Endothelial cell of umbilical vein (primary cell): ENCODE measurements around the gene USP2. TPM values are rescaled to one million over a fixed set of nuclear protein-coding genes. Genes with fewer than 3 reads are reported as not detected.

Experiments
- BruUV-seq: library from RNA; stranded (reverse); fragments of 400-500 nt; replicated peaks from 2 replicates; lab custom pipeline; 2021; lab: Mats Ljungman, UMichigan
- CTCF ChIA-PET: fragments of 300-600, 350-600 bp; sonication (Branson Sonifier 250); formaldehyde crosslinking; loops from one replicate; lab custom pipeline; 2021; ENCODE audit warnings: antibody characterized with exemption, inconsistent platforms; lab: Charles Lee
- POLR2A ChIA-PET: fragments of 300-600, 350-600 bp; sonication (Branson Sonifier 250); formaldehyde crosslinking; loops from one replicate; lab custom pipeline; 2021; ENCODE audit warnings: antibody characterized with exemption, inconsistent platforms; lab: Charles Lee
- DNase-seq: peaks from one replicate; pipeline ENCODE4 v3.0.0-alpha.2; 2011; ENCODE audit warnings: low read depth, low spot score
- FAIRE-seq: peaks from 2 replicates; lab custom pipeline; 2011; peaks lifted over from hg19 to GRCh38; lab: Jason Lieb, UNC
- H2AFZ ChIP-seq: 2 replicates; pipeline ENCODE4 v1.6.0; 2012; ENCODE audit warnings: low read depth, low read length, control low read depth, inconsistent platforms
- H3K27ac ChIP-seq: 2 replicates; pipeline ENCODE4 v1.5.1; 2011; ENCODE audit warnings: low read depth, mild to moderate bottlenecking, control low read depth, low read length, moderate library complexity; ENCODE audit not compliant: insufficient read depth
- H3K27me3 ChIP-seq, 2 experiments: 2 replicates each; pipeline versions ENCODE4 v1.6.0 to v1.6.1; 2011; ENCODE audit warnings: low read length in 2 of 2, mixed read lengths in 1 of 2; ENCODE audit not compliant: control insufficient read depth in 2 of 2, insufficient read depth in 2 of 2
- H3K36me3 ChIP-seq, 2 experiments: 2 replicates in 1 of 2; 3 replicates in 1 of 2; pipeline ENCODE4 v1.5.1; 2011; ENCODE audit warnings: low read length in 2 of 2, mild to moderate bottlenecking in 1 of 2, moderate library complexity in 1 of 2; ENCODE audit not compliant: control insufficient read depth in 2 of 2, insufficient read depth in 2 of 2; ENCODE audit errors: extremely low read depth in 1 of 2
- H3K4me1 ChIP-seq: 3 replicates; pipeline ENCODE4 v1.5.1; 2011; ENCODE audit warnings: mild to moderate bottlenecking, low read length; ENCODE audit not compliant: control insufficient read depth, insufficient read depth; ENCODE audit errors: extremely low read depth
- H3K4me2 ChIP-seq: 2 replicates; pipeline ENCODE4 v1.6.1; 2011; ENCODE audit warnings: low read length, control low read depth, mixed read lengths; ENCODE audit not compliant: insufficient read depth
- H3K4me3 ChIP-seq, 3 experiments: fragments of 200-600 bp in 1 of 3; sonication (generic), shearing (Covaris generic) in 1 of 3; replicated peaks in 1 of 3; 2 replicates each; pipeline ENCODE4 v1.5.1; 2011 to 2016; ENCODE audit warnings: control low read depth in 3 of 3, low read length in 3 of 3, mild to moderate bottlenecking in 2 of 3, inconsistent platforms in 1 of 3, low read depth in 1 of 3, moderate library complexity in 1 of 3; ENCODE audit not compliant: insufficient read depth in 1 of 3
- H3K79me2 ChIP-seq: 2 replicates; pipeline ENCODE4 v1.6.0; 2012; ENCODE audit warnings: low read length, inconsistent platforms; ENCODE audit not compliant: control insufficient read depth, insufficient read depth
- H3K9ac ChIP-seq: replicated peaks from 2 replicates; pipeline ENCODE3; 2011; ENCODE audit warnings: low read length, control low read depth; ENCODE audit not compliant: insufficient read depth; ENCODE audit errors: extremely low read depth
- H3K9me1 ChIP-seq: replicated peaks from 3 replicates; pipeline ENCODE4 v1.6.0; 2011; ENCODE audit warnings: mild to moderate bottlenecking, low read length; ENCODE audit not compliant: control insufficient read depth, insufficient read depth; ENCODE audit errors: extremely low read depth
- H3K9me3 ChIP-seq: replicated peaks from 2 replicates; pipeline ENCODE4 v1.5.1; 2012; ENCODE audit warnings: low read length, inconsistent platforms; ENCODE audit not compliant: control insufficient read depth, insufficient read depth
- H4K20me1 ChIP-seq: replicated peaks from 2 replicates; pipeline ENCODE3; 2011; ENCODE audit warnings: mild to moderate bottlenecking, low read length; ENCODE audit not compliant: control insufficient read depth, insufficient read depth; ENCODE audit errors: extremely low read depth
- EZH2 ChIP-seq: IDR thresholded peaks from 2 replicates; pipeline ENCODE4 v1.6.1; 2012; ENCODE audit warnings: borderline replicate concordance, low read depth, mild to moderate bottlenecking, moderate library complexity, low read length, inconsistent platforms; ENCODE audit not compliant: severe bottlenecking
- FOS ChIP-seq: IDR thresholded peaks from 2 replicates; pipeline ENCODE4 v1.6.1; 2011; ENCODE audit warnings: mild to moderate bottlenecking, low read length, moderate library complexity, borderline replicate concordance; ENCODE audit not compliant: insufficient read depth
- GATA2 ChIP-seq: IDR thresholded peaks from 2 replicates; pipeline ENCODE4 v1.7.0; 2011; ENCODE audit warnings: low read depth, mild to moderate bottlenecking, moderate library complexity, mixed read lengths, low read length; ENCODE audit not compliant: insufficient read length, insufficient read depth
- JUN ChIP-seq: IDR thresholded peaks from 2 replicates; pipeline ENCODE4 v1.6.1; 2011; ENCODE audit warnings: borderline replicate concordance, low read depth; ENCODE audit not compliant: insufficient read length, insufficient read depth
- MYC ChIP-seq: IDR thresholded peaks from one replicate; pipeline ENCODE4 v1.6.1; 2011; ENCODE audit warnings: mild to moderate bottlenecking, low read depth, low read length
- POLR2A ChIP-seq: IDR thresholded peaks from 2 replicates; pipeline ENCODE4 v1.6.1; 2012; ENCODE audit warnings: low read depth, mild to moderate bottlenecking, control low read depth, low read length
- POLR2AphosphoS5 ChIP-seq: IDR thresholded peaks from 2 replicates; pipeline ENCODE4 v1.6.1; 2012; ENCODE audit warnings: low read depth, mild to moderate bottlenecking, control low read depth, low read length, moderate library complexity; ENCODE audit not compliant: insufficient read depth
- dilution Hi-C: fragments of 300-500 bp; cut with MboI; formaldehyde crosslinking; loops from one replicate; pipeline ENCODE4 v1.15.0; 2019; ENCODE audit warnings: low sequenced_read_pairs; ENCODE audit not compliant: extremely low pct_ligation_motif_present
- intact Hi-C: fragments of 100-400 bp; cut with micrococcal nuclease; formaldehyde crosslinking; loops from one replicate; pipeline ENCODE4 v1.10.0; 2022
- polyA plus RNA-seq, 4 experiments: library from polyadenylated mRNA; depleted of rRNA in 3 of 4; stranded (reverse) in 3 of 4; unstranded in 1 of 4; fragments of >200 nt; gene quantifications; 2 replicates each; pipeline versions ENCODE4 v1.2.1 to v1.2.3, GENCODE V29; 2011 to 2012; ENCODE audit warnings: missing spikeins in 1 of 4
- total RNA-seq: library from RNA; stranded (reverse); gene quantifications from 2 replicates; pipeline ENCODE4 v1.2.3, GENCODE V29; 2021
- TF ChIP-seq, protein P1 (sequence below): IDR thresholded peaks from 2 replicates; pipeline ENCODE4 v1.6.1; 2011; ENCODE audit not compliant: insufficient read depth, insufficient read length
- TF ChIP-seq, protein P2 (sequence below), 2 donors: IDR thresholded peaks; 1 replicate in 1 of 2; 2 replicates in 1 of 2; pipeline ENCODE4 v1.5.1; 2011; ENCODE audit warnings: low read length in 2 of 2, mild to moderate bottlenecking in 2 of 2, moderate library complexity in 2 of 2, control low read depth in 1 of 2, inconsistent platforms in 1 of 2, low read depth in 1 of 2; ENCODE audit not compliant: insufficient read depth in 1 of 2; ENCODE audit errors: extremely low read depth in 1 of 2

USP2 gene
- total and polyA plus RNA-seq, 2 donors (not counting 3 experiments of a cell fraction or from before 2014, with no cell fraction given), result 0.21 to 1.2 TPM

DNA sequence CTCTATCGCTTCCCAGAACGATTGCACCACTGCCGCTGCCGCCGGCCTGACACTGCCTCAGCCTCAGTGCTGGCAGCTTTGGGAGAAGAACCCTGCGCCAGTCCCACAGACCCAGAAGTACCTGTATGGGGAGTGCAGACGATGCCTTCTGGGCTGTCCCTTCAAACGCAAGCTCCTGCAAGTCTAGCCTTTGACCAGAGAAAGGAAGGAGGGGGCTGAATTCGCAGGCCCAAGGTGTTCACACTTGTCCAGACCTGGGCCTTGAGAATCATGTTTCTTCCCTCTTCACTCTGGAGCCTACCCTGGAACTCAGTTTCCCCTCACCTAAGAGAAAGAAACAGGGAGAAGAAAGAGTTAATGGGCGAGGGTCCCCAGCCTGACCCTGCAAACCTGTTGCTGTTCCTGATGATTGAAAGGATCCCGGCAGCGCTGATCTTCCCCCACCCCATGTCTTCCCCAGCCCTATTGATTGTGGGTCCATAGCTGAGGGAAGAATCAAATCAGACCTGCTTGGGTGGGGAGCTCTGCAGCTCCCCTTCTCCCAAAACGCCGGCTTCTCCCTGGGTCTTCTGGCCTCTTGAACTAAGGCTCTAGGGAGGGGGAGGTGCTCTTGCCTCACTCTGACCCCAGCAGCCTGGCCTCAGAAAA lies 63.8 kb downstream of the USP2 start:
- H2AFZ ChIP-seq, result no peak overlapping the region
- H4K20me1 ChIP-seq, result no peaks in the 10 kb centered on the region
- FAIRE-seq (no peak), DNase-seq (no peak)
- peak overlapping the region; percentile 6 for H3K4me2 ChIP-seq
- H3K79me2 ChIP-seq, result peaks cover 48% of the 10 kb centered on the region
- ChIA-PET CTCF (interaction anchor here (3.3 to 15.9 kb wide), 3 partner anchors 10 to 112 kb away, joined by 17 to 301 read pairs (median 136); partner anchors contain the start of genes C1QTNF5 and CBL), POLR2A (interaction anchor here (1.1 to 2.6 kb wide), 9 partner anchors 10 to 223 kb away, joined by 3 to 18 read pairs (median 9); partner anchors contain the start of genes C1QTNF5 and DPAGT1)
- H3K27me3 ChIP-seq, result no peaks in the 10 kb centered on the region
- no peaks in the 10 kb centered on the region for H3K9me1 ChIP-seq
- H3K9ac ChIP-seq, result peak overlapping the region; percentile 65
- TSS peak; percentile 15 for BruUV-seq
- intact Hi-C loops (loop anchor here (5.0 kb wide), 2 partner anchors 250 to 405 kb away; partner anchors contain the start of gene VPS11), dilution Hi-C loops (no loop called here)
- peak overlapping the region in 2 of 3 experiments; percentile 29 to 87 for H3K4me3 ChIP-seq
- H3K4me1 ChIP-seq, result peaks cover 66% of the 10 kb centered on the region
- H3K9me3 ChIP-seq, result no peaks in the 10 kb centered on the region
- TF ChIP-seq FOS (no peak), GATA2 (no peak), POLR2A (no peak), MYC (no peak), POLR2AphosphoS5 (no peak), EZH2 (no peak), JUN (no peak)
- TF ChIP-seq, protein P1, sequence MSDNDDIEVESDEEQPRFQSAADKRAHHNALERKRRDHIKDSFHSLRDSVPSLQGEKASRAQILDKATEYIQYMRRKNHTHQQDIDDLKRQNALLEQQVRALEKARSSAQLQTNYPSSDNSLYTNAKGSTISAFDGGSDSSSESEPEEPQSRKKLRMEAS, result no peak
- TF ChIP-seq, protein P2, sequence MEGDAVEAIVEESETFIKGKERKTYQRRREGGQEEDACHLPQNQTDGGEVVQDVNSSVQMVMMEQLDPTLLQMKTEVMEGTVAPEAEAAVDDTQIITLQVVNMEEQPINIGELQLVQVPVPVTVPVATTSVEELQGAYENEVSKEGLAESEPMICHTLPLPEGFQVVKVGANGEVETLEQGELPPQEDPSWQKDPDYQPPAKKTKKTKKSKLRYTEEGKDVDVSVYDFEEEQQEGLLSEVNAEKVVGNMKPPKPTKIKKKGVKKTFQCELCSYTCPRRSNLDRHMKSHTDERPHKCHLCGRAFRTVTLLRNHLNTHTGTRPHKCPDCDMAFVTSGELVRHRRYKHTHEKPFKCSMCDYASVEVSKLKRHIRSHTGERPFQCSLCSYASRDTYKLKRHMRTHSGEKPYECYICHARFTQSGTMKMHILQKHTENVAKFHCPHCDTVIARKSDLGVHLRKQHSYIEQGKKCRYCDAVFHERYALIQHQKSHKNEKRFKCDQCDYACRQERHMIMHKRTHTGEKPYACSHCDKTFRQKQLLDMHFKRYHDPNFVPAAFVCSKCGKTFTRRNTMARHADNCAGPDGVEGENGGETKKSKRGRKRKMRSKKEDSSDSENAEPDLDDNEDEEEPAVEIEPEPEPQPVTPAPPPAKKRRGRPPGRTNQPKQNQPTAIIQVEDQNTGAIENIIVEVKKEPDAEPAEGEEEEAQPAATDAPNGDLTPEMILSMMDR (IDR thresholded peaks at IDR 0.05; ENCODE audit: extremely low read depth in 1 of 2, insufficient read depth in 1 of 2, low read depth in 1 of 2, low read length in 2 of 2), result no peak
- H3K27ac ChIP-seq, result peak overlapping the region; percentile 93
- H3K36me3 ChIP-seq, result peaks cover 8 to 17% of the 10 kb centered on the region in 2 experiments
